ENCODE measurements around the gene PRDM15.

The PRDM15 gene

GRCh38 chr21:41906770-41907169, 27.6 kb upstream of the PRDM15 start:
- Histone ChIP-seq H4K20me1 (ENCODE audit: insufficient read depth, low read length, poor library complexity, severe bottlenecking) (no peaks in the 10 kb centered on the region), H3K27me3 (ENCODE audit: insufficient read depth, low read length, poor library complexity, severe bottlenecking) (no peaks in the 10 kb centered on the region), H3K9me3 (ENCODE audit: insufficient read depth, low read depth, low read length) (no peaks in the 10 kb centered on the region), H3F3A (ENCODE audit: low read depth) (no peaks in the 10 kb centered on the region), H3K4me1 (ENCODE audit: insufficient read depth, low read length, poor library complexity, severe bottlenecking) (peaks cover 30% of the 10 kb centered on the region), H3K4me2 (ENCODE audit: low read depth, low read length, poor library complexity, severe bottlenecking) (no peak overlapping the region), H3K79me2 (ENCODE audit: insufficient read depth, low read length) (no peaks in the 10 kb centered on the region), H2AFZ (ENCODE audit: low read length) (no peak overlapping the region), H3K36me3 (ENCODE audit: insufficient read depth, low read length) (peaks cover under 1% of the 10 kb centered on the region; the same call in 1 of the 2 replicates), H3K9me2 (replicated peaks; ENCODE audit: low read depth, low read length) (no peaks in the 10 kb centered on the region), H3K4me3 (ENCODE audit: low read length, poor library complexity, severe bottlenecking) (no peak overlapping the region), H3K9ac (ENCODE audit: low read depth, low read length, poor library complexity, severe bottlenecking) (no peak overlapping the region)
- TF ChIP-seq EZH2phosphoT487 (IDR thresholded peaks at IDR 0.05; ENCODE audit: borderline replicate concordance) (no peak), CTCF (conservative IDR thresholded peaks at IDR 0.05; ENCODE audit: low read length) (no peak)

- no peak overlapping the region for H3K4me2 ChIP-seq (ENCODE audit: low read depth, low read length, poor library complexity, severe bottlenecking)
- no peak overlapping the region for H3K9ac ChIP-seq (ENCODE audit: low read depth, low read length, poor library complexity, severe bottlenecking)
- H2AFZ ChIP-seq (ENCODE audit: low read length) = no peak overlapping the region
- H3K4me1 ChIP-seq (ENCODE audit: insufficient read depth, low read length, poor library complexity, severe bottlenecking) = peaks cover 55% of the 10 kb centered on the region
- no peaks in the 10 kb centered on the region; the same call in 1 of the 2 replicates for H3K36me3 ChIP-seq (ENCODE audit: insufficient read depth, low read length)
- no peaks in the 10 kb centered on the region for H3K9me3 ChIP-seq (ENCODE audit: insufficient read depth, low read depth, low read length)
- H3K4me3 ChIP-seq (ENCODE audit: low read length, poor library complexity, severe bottlenecking) = no peak overlapping the region
- H3K27me3 ChIP-seq (ENCODE audit: insufficient read depth, low read length, poor library complexity, severe bottlenecking) = no peaks in the 10 kb centered on the region
- peaks cover 10% of the 10 kb centered on the region for H3F3A ChIP-seq (ENCODE audit: low read depth)
- H3K9me2 ChIP-seq (replicated peaks; ENCODE audit: low read depth, low read length) = no peaks in the 10 kb centered on the region
- H4K20me1 ChIP-seq (ENCODE audit: insufficient read depth, low read length, poor library complexity, severe bottlenecking) = no peaks in the 10 kb centered on the region
- peaks cover 4% of the 10 kb centered on the region for H3K79me2 ChIP-seq (ENCODE audit: insufficient read depth, low read length)
- TF ChIP-seq CTCF (conservative IDR thresholded peaks at IDR 0.05; ENCODE audit: low read length) = no peak
- TF ChIP-seq EZH2phosphoT487 (IDR thresholded peaks at IDR 0.05; ENCODE audit: borderline replicate concordance) = no peak
Observed at GRCh38 chr21:41903559-41904351, 24.6 kb upstream of the PRDM15 start.

GRCh38 chr21:41902946-41903345, 23.8 kb upstream of the PRDM15 start:
- H2AFZ ChIP-seq (ENCODE audit: low read length) = no peak overlapping the region
- H3K4me1 ChIP-seq (ENCODE audit: insufficient read depth, low read length, poor library complexity, severe bottlenecking) = peaks cover 63% of the 10 kb centered on the region
- H3K4me3 ChIP-seq (ENCODE audit: low read length, poor library complexity, severe bottlenecking) = no peak overlapping the region
- H3F3A ChIP-seq (ENCODE audit: low read depth) = peaks cover 14% of the 10 kb centered on the region
- H3K9ac ChIP-seq (ENCODE audit: low read depth, low read length, poor library complexity, severe bottlenecking) = no peak overlapping the region
- TF ChIP-seq EZH2phosphoT487 (IDR thresholded peaks at IDR 0.05; ENCODE audit: borderline replicate concordance) = no peak
- no peak for TF ChIP-seq CTCF (conservative IDR thresholded peaks at IDR 0.05; ENCODE audit: low read length)
- H3K79me2 ChIP-seq (ENCODE audit: insufficient read depth, low read length) = peaks cover 12% of the 10 kb centered on the region
- no peaks in the 10 kb centered on the region for H3K9me3 ChIP-seq (ENCODE audit: insufficient read depth, low read depth, low read length)
- H4K20me1 ChIP-seq (ENCODE audit: insufficient read depth, low read length, poor library complexity, severe bottlenecking) = no peaks in the 10 kb centered on the region
- H3K27me3 ChIP-seq (ENCODE audit: insufficient read depth, low read length, poor library complexity, severe bottlenecking) = no peaks in the 10 kb centered on the region
- H3K36me3 ChIP-seq (ENCODE audit: insufficient read depth, low read length) = no peaks in the 10 kb centered on the region; the same call in 1 of the 2 replicates
- H3K9me2 ChIP-seq (replicated peaks; ENCODE audit: low read depth, low read length) = no peaks in the 10 kb centered on the region
- no peak overlapping the region for H3K4me2 ChIP-seq (ENCODE audit: low read depth, low read length, poor library complexity, severe bottlenecking)
